Kidney glomerular epithelial cell (primary cell): ENCODE data around the gene FUT7.
"Not testable (repeated sequence)": the region's sequence is repeated elsewhere in the genome, so short reads cannot be mapped to it uniquely, and the experiment has no call there.

Experiments used
- DNase-seq: peaks from one replicate; lab custom pipeline; 2025; lab: John Stamatoyannopoulos, UW

Gene FUT7

GRCh38 chr9:137017791-137018497 is 13.9 kb downstream of the FUT7 start:
- DNase-seq, result no peak

- no peak for DNase-seq
Measured at GRCh38 chr9:137017071-137017470, 14.8 kb downstream of the FUT7 start.

GRCh38 chr9:137016436-137016835 is 15.5 kb downstream of the FUT7 start:
- DNase-seq, result no peak

GRCh38 chr9:137015976-137016375 is 15.9 kb downstream of the FUT7 start:
- DNase-seq, result no peak

GRCh38 chr9:137015540-137015930 is 16.4 kb downstream of the FUT7 start:
- DNase-seq, result no peak

- DNase-seq, result no peak
Measured at GRCh38 chr9:137014776-137015539, 16.9 kb downstream of the FUT7 start.

GRCh38 chr9:137014166-137014565 is 17.7 kb downstream of the FUT7 start:
- DNase-seq, result no peak

GRCh38 chr9:137013571-137013940 is 18.3 kb downstream of the FUT7 start:
- no peak for DNase-seq

GRCh38 chr9:137012694-137013570 is 19.0 kb downstream of the FUT7 start:
- DNase-seq, result no peak

GRCh38 chr9:137011907-137012675 is 19.8 kb downstream of the FUT7 start:
- DNase-seq, result no peak

- DNase-seq, result no peak
Measured at GRCh38 chr9:137011156-137011555, 20.7 kb downstream of the FUT7 start.

GRCh38 chr9:137009938-137010732 is 21.8 kb downstream of the FUT7 start:
- DNase-seq, result no peak

- no peak for DNase-seq
Measured at GRCh38 chr9:137009217-137009616, 22.7 kb downstream of the FUT7 start.

GRCh38 chr9:137008312-137008711 is 23.6 kb downstream of the FUT7 start:
- no peak for DNase-seq

GRCh38 chr9:137007816-137008270 is 24.0 kb downstream of the FUT7 start:
- DNase-seq, result no peak

GRCh38 chr9:137007108-137007815 is 24.6 kb downstream of the FUT7 start:
- DNase-seq, result no peak

GRCh38 chr9:137006116-137007003 is 25.5 kb downstream of the FUT7 start:
- DNase-seq, result no peak

- not testable (repeated sequence) for DNase-seq
Measured at GRCh38 chr9:137004285-137004684, 27.6 kb downstream of the FUT7 start.

- no peak for DNase-seq
Measured at GRCh38 chr9:137002646-137003041, 29.2 kb downstream of the FUT7 start.
